HEK293 (cell line): Measurements from ENCODE around the gene SHANK2.

Experiments
- HOXC10 ChIP-seq: sonication (generic); formaldehyde crosslinking; IDR thresholded peaks from 2 replicates; pipeline ENCODE4 v1.8.1; 2023; ENCODE audit warnings: mild to moderate bottlenecking, missing genetic modification reagents
- KLF10 ChIP-seq: fragments of 450-650 bp; IDR thresholded peaks from 2 replicates; pipeline ENCODE4 v1.5.1; 2018; ENCODE audit warnings: missing biosample characterization, mild to moderate bottlenecking, missing genetic modification characterization
- MYNN ChIP-seq: fragments of 450-650 bp; formaldehyde crosslinking; IDR thresholded peaks from 2 replicates; pipeline ENCODE4 v1.5.1; 2016; ENCODE audit warnings: missing biosample characterization, missing genetic modification characterization, borderline replicate concordance
- ZFHX2 ChIP-seq: fragments of 450-650 bp; formaldehyde crosslinking; conservative IDR thresholded peaks from 2 replicates; pipeline ENCODE4 v1.5.1; 2016; ENCODE audit warnings: missing biosample characterization, missing genetic modification characterization
- ZNF133 ChIP-seq: fragments of 450-650 bp; formaldehyde crosslinking; IDR thresholded peaks from 2 replicates; pipeline ENCODE4 v1.5.1; 2016; ENCODE audit warnings: missing biosample characterization, missing genetic modification characterization
- ZNF174 ChIP-seq: fragments of 450-650 bp; formaldehyde crosslinking; IDR thresholded peaks from 2 replicates; pipeline ENCODE4 v1.5.0; 2017; ENCODE audit warnings: missing biosample characterization, mild to moderate bottlenecking, missing genetic modification characterization
- ZNF416 ChIP-seq: fragments of 450-650 bp; formaldehyde crosslinking; IDR thresholded peaks from 2 replicates; pipeline ENCODE4 v1.5.1; 2016; ENCODE audit warnings: missing biosample characterization, missing genetic modification characterization
- ZNF561 ChIP-seq: fragments of 450-650 bp; IDR thresholded peaks from 2 replicates; pipeline ENCODE4 v1.5.1; 2018; ENCODE audit warnings: missing biosample characterization, missing genetic modification characterization, borderline replicate concordance
- ZNF621 ChIP-seq: fragments of 450-650 bp; formaldehyde crosslinking; IDR thresholded peaks from 2 replicates; pipeline ENCODE4 v1.5.1; 2017; ENCODE audit warnings: missing biosample characterization, missing genetic modification characterization
- TF ChIP-seq, protein P1 (sequence below): fragments of 450-650 bp; formaldehyde crosslinking; IDR thresholded peaks from 2 replicates; pipeline ENCODE4 v1.5.1; 2016; ENCODE audit warnings: missing biosample characterization, missing genetic modification characterization
- TF ChIP-seq, protein P2 (sequence below): fragments of 450-650 bp; formaldehyde crosslinking; IDR thresholded peaks from 2 replicates; pipeline ENCODE4; 2016; ENCODE audit warnings: missing biosample characterization, missing genetic modification characterization

DNA sequence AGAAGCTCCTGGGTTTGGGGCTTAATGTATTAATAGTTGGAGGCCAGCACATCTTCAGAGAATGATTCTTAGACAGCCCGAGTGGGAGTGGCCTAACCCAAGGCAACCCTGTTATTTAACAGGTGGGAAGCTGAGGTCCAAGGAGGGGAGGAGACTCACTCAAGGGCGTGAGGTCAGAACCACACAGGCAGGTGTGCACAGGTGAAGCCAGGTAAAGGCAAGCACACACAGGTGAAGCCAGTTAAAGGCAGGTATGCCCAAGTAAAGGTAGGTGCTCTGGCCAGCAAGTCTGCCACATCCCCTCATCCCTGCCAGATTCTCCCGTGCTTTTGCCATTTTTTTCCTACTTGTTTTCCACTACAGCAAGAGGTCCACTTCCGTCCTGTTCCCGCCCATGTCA lies 2.9 kb upstream of the SHANK2 start:
- TF ChIP-seq, protein P1, sequence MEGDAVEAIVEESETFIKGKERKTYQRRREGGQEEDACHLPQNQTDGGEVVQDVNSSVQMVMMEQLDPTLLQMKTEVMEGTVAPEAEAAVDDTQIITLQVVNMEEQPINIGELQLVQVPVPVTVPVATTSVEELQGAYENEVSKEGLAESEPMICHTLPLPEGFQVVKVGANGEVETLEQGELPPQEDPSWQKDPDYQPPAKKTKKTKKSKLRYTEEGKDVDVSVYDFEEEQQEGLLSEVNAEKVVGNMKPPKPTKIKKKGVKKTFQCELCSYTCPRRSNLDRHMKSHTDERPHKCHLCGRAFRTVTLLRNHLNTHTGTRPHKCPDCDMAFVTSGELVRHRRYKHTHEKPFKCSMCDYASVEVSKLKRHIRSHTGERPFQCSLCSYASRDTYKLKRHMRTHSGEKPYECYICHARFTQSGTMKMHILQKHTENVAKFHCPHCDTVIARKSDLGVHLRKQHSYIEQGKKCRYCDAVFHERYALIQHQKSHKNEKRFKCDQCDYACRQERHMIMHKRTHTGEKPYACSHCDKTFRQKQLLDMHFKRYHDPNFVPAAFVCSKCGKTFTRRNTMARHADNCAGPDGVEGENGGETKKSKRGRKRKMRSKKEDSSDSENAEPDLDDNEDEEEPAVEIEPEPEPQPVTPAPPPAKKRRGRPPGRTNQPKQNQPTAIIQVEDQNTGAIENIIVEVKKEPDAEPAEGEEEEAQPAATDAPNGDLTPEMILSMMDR (tag by site-specific recombination) = no peak
- TF ChIP-seq, protein P2, sequence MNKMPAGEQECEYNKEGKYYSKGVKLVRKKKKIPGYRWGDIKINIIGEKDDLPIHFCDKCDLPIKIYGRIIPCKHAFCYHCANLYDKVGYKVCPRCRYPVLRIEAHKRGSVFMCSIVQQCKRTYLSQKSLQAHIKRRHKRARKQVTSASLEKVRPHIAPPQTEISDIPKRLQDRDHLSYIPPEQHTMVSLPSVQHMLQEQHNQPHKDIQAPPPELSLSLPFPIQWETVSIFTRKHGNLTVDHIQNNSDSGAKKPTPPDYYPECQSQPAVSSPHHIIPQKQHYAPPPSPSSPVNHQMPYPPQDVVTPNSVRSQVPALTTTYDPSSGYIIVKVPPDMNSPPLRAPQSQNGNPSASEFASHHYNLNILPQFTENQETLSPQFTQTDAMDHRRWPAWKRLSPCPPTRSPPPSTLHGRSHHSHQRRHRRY (tag by site-specific recombination) = no peak
- TF ChIP-seq ZNF621 (tag by site-specific recombination) (no peak), MYNN (tag by site-specific recombination) (no peak), ZNF133 (tag by site-specific recombination) (no peak), ZNF561 (no peak), ZNF174 (tag by site-specific recombination) (no peak), ZFHX2 (no peak), ZNF416 (tag by site-specific recombination) (no peak), KLF10 (tag by site-specific recombination) (no peak), HOXC10 (CRISPR knock-in tag) (no peak)
